ENCODE results near the gene RPL22. TPM values are rescaled to one million over a fixed set of nuclear protein-coding genes. Genes with fewer than 3 reads are reported as not detected.

RPL22 gene
- total RNA-seq = 72.4 and 90.3 TPM in 2 replicates

DNA sequence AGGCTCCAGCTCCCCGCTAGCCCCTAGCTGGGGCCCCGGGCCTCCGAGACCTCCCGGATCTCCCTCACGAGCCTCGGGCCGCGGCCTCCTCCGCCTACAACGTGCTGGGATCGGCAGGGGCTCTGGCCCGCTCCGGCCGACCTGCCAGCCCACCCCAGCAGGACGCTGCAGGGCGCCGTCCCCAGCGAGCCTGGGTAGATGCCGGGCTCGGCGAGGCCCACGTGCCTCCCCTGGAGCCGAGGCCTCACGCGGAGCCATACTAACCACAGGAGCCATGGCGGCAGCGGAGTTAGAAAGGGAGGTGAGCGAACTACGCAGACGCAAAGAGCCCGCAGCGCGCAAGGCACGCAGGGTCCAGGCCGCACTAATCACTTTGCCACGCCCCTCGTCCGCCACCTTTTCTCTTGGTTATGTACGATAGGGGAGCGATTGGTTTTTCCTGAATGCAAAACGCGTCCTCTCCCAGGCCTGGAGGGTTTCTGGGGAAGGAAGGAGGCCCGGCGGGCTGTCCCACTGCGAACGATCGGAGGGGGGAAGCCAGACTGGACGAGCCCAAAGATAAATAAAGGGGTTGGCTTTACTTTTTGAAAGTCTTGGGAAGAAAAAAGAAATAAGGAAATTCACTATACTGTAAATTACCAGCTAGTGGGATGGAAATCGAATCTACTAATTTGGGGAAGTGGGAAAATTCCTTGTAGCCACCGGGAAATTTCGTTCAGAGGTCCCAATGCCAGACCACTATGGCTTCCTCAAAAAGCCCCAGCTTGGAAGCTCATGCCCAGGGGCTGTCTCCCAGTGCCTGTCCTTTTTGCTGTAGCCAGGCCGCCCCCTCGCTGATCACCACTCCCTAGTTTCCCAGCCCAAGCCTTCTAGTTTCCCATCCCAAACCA, at the start of gene RPL22:
Gene RPL22 (minus strand): TSS at position 298 of the 890 bp plus-strand sequence. CDS start 22 bp downstream, at position 276.

DNA sequence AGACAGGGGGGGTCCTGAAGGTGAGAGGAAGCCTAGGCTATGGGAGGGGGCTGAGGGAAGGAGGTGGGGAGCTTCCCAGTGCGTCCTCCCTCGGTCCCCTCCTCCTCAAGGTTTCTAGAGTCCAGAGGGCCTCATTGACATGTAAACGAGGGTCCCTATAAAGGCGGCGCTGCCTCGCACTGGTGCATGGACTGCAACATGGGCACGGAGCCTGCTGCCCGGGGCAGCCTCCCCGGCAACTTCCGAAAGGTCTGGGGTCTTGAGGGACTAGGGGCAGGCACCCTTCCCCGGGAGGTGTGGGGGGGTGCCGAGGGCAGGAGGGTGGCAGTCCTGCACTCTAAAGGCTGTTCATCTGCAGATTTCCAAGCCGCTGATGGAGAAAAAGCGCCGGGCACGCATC, 44.6 kb upstream of the RPL22 start, which contains the start of gene HES3:
Gene HES3 (plus strand): TSS at position 187 of the 400 bp plus-strand sequence. CDS start 187 bp downstream, at position 374.

DNA sequence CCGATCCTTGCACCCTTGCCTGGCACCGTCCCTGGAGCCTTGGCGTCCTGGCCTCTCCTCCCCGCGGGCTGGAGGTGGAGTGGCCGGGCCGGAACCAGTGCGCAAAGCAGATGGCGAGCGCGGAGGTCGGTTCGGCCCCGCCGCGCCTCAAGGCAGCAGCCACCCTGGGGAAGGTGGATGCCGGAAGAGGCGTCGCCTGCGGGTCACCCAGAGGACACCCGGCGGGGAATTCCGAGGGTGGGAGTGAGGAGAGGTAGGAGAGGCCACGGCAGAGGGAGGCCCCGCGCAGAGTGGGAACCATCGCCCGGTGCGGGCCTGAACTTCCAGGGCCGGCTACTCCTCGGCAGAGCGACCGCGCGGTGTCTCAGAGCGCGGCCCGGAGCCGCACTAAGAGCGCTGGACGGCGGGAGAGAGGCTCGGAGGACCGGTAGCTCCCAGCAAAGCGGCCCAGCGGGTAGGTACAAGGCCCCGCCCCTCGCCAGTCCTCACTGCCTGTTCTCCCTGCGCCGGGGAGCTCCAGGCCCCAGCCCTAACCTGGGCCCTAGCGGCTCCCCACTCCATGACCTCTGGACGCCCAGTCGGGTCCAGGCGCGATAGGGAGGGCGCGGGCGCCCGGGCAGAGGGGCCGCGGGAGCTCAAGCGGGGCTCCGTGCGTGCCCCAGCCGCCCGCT, 6.6 kb upstream of the RPL22 start, which contains the start of gene RNF207:
Gene RNF207 (plus strand): TSS at position 271 of the 671 bp plus-strand sequence. CDS start 417 bp downstream, outside the sequence.

DNA sequence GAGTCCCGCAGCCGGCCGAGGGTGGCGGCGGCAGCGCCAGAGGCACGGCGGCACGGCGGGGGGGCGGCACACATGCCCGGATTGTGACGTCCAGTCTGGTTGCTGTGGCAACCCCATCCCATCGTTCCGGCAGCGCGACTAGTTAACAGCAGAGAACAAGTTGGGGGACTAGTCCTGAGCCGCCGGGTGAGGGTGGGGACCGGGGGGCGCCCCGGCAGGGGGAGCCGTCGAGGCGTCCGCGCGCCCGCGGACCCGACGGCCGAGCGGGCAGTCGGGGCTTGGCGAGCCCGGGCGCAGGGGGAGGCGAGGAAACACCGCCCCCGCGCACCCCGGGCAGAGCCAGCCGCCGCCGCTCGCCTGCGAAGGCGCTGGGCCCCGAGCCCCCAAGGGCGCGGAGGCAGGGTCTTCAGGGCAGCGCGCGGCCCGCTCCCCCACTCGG, 19.1 kb downstream of the RPL22 start, which contains the start of gene CHD5:
Gene CHD5 (minus strand): TSS at position 54 of the 439 bp plus-strand sequence. CDS start 298 bp downstream, outside the sequence.

Other genes starting within 250 kb of the RPL22 start
- 4.4 and 4.9 TPM in 2 replicates for gene NPHP4, start 207.2 kb downstream of the RPL22 start, total RNA-seq
- gene KCNAB2, start 153.7 kb downstream of the RPL22 start, total RNA-seq = 2.0 and 2.7 TPM in 2 replicates
- gene CHD5, start 19.3 kb downstream of the RPL22 start, total RNA-seq = 0.50 TPM in 1 of 2 replicates, not detected in the other
- gene RNF207, start 6.5 kb upstream of the RPL22 start, total RNA-seq = 7.2 and 13.1 TPM in 2 replicates
- gene ICMT, start 36.4 kb upstream of the RPL22 start, total RNA-seq = 80.0 and 83.1 TPM in 2 replicates
- gene HES3, start 44.6 kb upstream of the RPL22 start, total RNA-seq = not detected in 2 replicates
- 3.0 and 3.4 TPM in 2 replicates for gene GPR153, start 61.5 kb upstream of the RPL22 start, total RNA-seq
- gene ACOT7, start 194.2 kb upstream of the RPL22 start, total RNA-seq = 82.7 and 105 TPM in 2 replicates
- gene HES2, start 220.3 kb upstream of the RPL22 start, total RNA-seq = under 0.01 and 0.15 TPM in 2 replicates
- under 0.01 TPM in 1 of 2 replicates, not detected in the other for gene ESPN, start 225.2 kb upstream of the RPL22 start, total RNA-seq